GM21526 (cell line): ENCODE results near the gene AGXT2.
"Not testable (repeated sequence)": the region's sequence is repeated elsewhere in the genome, so short reads cannot be mapped to it uniquely, and the experiment has no call there.

ENCODE experiments used
- ATAC-seq: cut with Tn5 transposase; IDR thresholded peaks from one replicate; pipeline ENCODE4 v1.9.1; 2021; ENCODE audit warnings: moderate library complexity; ENCODE audit not compliant: unreplicated experiment, low FRiP score

Gene AGXT2

DNA sequence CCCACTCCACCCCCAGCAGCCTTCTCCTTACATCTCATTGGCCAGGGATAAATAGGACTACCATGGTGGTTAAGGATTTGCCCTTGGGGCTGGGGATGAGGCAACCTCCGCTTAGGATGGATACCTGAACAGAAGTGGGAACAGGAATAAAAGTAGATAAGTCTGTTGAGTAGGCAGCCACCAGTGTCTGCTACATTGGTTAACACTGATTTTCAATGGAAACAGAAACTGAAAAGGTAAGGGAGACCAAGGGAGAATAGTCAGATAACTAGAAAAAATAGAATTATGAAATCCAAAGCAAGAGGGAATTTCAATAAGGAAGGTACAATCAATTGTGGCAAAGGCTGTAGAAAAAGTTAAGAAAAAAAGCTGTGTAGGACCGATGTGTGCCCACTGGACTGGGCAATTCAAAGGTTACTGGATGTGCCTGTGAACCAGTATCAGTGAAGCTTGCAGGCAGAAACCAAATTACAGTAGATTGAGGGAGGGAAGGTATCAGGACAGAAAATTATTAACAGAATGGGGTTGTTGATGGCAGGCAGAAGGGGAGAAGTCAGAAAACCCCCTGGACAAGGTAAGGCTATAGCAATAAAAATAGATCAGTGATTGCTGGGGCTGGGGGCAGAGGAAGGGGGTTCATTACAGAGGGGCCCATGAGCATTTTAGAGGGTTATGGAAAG, 69.7 kb downstream of the AGXT2 start:
- no peak for ATAC-seq

DNA sequence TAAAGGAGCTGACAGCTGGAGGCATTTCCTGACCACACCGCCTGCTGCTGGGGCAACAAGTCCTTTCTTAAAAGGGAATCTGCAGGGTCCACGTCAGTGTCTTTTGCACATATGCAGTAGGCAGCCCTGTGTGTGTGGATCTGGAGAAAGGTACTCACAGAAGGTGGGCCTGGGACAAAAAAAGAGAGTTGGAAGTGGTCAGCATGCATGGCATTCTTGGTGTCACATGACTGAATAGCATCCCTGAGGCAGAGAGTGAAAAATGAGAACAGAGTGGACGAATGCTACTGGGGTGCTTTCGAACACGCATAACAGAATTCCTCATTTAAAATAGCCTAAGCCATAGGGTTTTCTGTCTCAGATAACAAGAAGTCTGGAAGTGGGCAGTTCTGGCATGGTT, 71.4 kb downstream of the AGXT2 start:
- ATAC-seq: no peak

DNA sequence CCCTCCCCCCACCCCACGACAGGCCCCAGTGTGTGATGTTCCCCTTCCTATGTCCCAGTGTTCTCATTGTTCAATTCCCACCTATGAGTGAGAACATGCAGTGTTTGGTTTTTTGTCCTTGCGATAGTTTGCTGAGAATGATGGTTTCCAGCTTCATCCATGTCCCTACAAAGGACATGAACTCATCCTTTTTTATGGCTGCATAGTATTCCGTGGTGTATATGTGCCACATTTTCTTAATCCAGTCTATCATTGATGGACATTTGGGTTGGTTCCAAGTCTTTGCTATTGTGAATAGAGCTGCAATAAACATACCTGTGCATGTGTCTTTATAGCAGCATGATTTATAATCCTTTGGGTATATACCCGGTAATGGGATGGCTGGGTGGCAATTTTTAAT, 76.1 kb downstream of the AGXT2 start:
- ATAC-seq: not testable (repeated sequence)

DNA sequence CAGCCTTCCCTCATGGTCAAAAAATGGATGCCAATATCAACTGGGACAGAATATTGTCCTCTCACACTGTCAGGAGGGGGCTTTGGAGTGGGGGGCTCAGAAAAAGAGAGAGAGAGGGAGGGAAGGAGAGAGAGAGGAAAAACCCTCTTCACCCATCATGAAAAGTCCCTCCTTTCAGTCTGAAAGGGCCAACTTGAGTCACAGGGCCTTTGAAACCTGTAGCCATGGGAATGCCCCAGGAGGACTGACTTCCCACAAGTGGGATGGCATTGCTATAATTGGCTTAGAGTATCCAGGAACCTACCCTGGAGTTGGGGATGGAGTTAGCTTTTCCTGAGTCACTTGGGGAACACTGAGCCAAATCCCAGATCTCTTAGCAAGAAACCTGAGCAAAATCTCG, 77.2 kb downstream of the AGXT2 start:
- no peak for ATAC-seq

DNA sequence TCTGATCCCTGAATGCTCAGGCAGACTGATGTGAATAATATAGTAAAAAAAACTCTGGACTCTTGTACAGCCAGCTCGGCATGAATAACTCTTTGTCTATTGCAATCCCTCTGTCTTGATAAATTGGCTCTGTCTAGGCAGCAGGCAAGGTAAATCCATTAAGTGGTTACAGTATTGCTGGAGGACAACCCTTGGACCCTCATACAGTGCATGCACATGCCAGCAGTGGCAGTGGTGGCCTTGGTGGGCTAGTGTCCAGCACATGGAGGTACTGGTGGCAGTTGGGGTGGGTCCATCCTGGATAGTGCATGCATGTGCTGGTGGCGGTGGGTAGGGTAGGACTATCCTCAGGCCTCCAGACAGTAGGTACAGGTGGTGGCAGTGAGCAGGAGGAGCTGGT, 79.5 kb downstream of the AGXT2 start:
- no peak for ATAC-seq

DNA sequence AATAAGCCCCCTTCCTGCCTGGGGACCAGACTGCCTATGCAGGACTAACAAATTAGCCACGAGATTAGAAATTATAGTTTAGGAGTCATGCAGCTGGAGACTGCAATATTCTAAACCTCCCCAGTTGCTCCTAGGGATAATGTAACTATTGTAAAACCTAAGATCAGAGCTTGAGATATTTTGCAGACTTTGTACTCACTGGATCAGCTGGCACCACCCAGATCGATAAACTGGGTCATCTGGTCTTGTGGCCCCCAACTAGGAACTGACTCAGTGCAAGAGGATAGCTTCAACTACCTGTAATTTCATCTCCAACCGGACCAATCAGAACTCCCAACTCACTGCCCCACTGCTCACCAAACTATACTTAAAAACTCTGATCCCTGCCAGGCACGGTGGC, 80.2 kb downstream of the AGXT2 start:
- ATAC-seq: no peak

DNA sequence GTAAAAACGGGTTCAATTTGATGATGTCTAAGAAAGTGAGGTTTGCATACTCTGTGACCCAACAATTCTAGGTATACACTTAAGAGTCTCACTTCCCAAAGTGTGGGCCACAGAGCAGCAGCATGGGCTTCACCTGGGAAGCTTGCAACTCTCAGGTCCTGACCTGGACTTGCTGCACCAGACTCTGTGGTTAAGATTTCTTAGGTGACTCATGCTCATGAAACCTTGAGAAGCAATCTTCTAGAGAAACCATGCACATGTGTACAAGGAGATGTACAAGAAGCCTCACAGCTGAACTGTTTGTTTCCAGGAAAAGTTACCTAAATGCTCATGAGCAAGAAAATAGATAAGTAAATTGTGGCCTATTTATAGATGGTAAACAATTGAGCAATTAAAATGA, 88.4 kb downstream of the AGXT2 start:
- peak; percentile 91 for ATAC-seq

DNA sequence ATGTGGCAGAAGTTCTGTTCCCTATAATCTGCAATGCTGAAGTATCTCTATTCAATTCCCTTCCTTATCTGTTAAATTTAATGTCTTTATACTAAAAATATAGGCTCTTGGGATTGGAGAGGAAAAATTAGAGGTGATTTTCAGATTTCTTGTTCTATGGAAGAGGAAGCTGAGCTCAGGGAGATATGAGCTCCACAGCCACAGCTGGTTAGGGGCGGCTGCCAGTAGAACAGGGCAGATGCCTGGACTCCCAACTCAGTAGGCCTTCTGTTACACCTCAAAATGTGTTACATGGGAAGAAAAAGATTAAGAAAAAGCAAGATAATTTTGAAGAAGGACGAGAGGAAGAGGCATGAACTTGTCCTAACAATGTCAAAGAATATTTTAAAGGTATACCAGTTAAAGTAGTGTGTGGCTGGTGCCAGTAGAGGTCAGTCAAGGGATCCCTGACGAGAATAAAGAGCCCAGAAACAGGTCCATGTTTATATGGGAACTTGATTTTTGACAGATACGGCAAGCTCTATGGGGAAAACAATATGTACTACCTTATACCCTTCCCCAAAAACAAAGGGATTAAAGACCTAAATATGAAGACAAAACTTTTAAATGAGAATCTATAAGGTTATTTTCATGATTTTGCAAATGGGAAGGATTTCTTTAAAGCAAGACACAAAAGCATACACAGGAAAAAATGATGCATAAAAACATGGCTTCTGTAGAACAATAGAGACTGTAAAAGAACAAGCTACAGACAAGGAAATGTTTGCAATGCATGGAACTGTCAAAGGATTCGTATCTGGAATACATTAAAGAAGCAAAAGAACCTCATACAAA, 89.7 kb downstream of the AGXT2 start:
- peak; percentile 46 for ATAC-seq

DNA sequence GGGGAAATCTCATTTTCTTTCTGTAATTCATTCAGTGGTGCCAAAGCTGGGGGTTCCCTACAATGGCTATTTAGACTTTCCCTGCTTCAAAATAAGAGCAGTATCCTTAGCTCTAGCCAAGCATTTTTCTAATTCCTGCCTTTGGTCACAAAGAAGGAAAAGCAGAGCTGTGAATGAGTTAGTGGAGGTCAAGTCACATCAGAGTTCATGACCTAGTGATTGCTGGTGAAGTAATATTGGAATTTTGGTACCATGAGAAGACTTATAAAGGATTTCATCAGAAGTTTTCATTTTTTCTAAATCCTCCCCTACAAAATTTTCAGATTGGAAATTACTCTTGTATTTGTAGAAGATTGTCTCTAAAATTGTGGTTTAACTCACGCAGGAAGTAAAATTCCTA, 90.4 kb downstream of the AGXT2 start:
- no peak for ATAC-seq
